ENCODE measurements around the gene KRAS. TPM values are rescaled to one million over a fixed set of nuclear protein-coding genes. Genes with fewer than 3 reads are reported as not detected.
"Not testable (repeated sequence)": the region's sequence is repeated elsewhere in the genome, so short reads cannot be mapped to it uniquely, and the experiment has no call there.

KRAS gene
- total RNA-seq, result 10 to 100 TPM; 17.0 to 19.0 TPM

DNA sequence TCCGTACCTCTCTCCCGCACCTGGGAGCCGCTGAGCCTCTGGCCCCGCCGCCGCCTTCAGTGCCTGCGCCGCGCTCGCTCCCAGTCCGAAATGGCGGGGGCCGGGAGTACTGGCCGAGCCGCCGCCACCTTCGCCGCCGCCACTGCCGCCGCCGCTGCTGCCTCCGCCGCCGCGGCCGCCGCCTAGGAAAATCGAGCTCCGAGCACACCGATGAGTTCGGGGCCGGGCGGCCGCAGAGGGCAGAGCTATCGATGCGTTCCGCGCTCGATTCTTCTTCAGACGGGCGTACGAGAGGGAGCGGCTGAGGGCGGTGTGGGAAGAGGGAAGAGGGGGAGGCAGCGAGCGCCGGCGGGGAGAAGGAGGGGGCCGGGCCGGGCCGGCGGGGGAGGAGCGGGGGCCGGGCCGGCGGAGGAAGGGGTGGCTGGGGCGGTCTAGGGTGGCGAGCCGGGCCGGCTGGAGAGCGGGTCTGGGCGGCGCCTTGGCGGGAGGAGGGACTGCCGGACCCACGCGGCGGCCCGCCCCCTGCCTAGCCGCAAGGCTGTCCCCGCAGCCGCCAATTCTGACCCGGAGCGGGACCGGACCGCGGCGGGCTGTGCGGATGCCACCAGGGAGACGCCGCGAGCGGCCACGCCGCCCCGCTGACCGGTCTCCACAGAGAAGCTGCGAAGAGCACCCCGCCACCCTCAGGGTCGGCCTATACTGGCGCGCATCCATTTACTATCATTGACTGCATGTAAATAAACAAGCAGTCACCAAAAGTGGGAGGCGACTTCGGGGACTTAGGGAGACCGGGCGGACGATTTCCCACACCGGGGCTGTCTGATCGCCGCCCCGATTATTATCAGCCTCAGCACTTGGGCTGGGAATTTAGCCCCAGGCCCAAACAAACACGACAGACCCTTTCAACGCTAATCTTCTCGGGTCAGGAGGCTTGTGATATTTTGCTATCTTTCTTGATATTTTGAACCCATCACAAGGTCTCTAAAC, at the start of gene KRAS:
Gene KRAS (minus strand): TSS at position 186 of the 987 bp plus-strand sequence.
- peaks cover 32% of the 10 kb centered on the region for H3K4me1 Mint-ChIP-seq (ENCODE audit: low read depth)
- peak within 1 kb of the TSS; percentile 94 for H3K27ac Mint-ChIP-seq
- peaks cover 15% of the 10 kb centered on the region for H3K36me3 Mint-ChIP-seq (ENCODE audit: low read depth)
- ChIA-PET POLR2A (interaction anchor here (0.5 to 1.4 kb wide), 7 partner anchors 10 to 137 kb away, joined by 3 to 5 read pairs (median 4); no protein-coding TSS in a partner anchor), CTCF (interaction anchor here (0.6 to 2.5 kb wide), 5 partner anchors 10 to 133 kb away, joined by 3 to 21 read pairs (median 4); no protein-coding TSS in a partner anchor)
- TF ChIP-seq, protein P1, sequence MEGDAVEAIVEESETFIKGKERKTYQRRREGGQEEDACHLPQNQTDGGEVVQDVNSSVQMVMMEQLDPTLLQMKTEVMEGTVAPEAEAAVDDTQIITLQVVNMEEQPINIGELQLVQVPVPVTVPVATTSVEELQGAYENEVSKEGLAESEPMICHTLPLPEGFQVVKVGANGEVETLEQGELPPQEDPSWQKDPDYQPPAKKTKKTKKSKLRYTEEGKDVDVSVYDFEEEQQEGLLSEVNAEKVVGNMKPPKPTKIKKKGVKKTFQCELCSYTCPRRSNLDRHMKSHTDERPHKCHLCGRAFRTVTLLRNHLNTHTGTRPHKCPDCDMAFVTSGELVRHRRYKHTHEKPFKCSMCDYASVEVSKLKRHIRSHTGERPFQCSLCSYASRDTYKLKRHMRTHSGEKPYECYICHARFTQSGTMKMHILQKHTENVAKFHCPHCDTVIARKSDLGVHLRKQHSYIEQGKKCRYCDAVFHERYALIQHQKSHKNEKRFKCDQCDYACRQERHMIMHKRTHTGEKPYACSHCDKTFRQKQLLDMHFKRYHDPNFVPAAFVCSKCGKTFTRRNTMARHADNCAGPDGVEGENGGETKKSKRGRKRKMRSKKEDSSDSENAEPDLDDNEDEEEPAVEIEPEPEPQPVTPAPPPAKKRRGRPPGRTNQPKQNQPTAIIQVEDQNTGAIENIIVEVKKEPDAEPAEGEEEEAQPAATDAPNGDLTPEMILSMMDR (IDR thresholded peaks at IDR 0.05), result no peak
- DNase-seq (peak; percentile 94), ATAC-seq (peak; percentile 92)
- H3K9me3 Mint-ChIP-seq, result no peaks in the 10 kb centered on the region
- intact Hi-C loops (cut with micrococcal nuclease), result no loop called here
- peak within 1 kb of the TSS; percentile 94 for H3K4me3 Mint-ChIP-seq
- H3K27me3 Mint-ChIP-seq, result no peaks in the 10 kb centered on the region

- ChIA-PET CTCF (no interaction called here), POLR2A (no interaction called here)
- Mint-ChIP-seq H3K4me1 (ENCODE audit: low read depth) (peaks cover 13% of the 10 kb centered on the region), H3K4me3 (no peak overlapping the region), H3K9me3 (no peaks in the 10 kb centered on the region), H3K36me3 (ENCODE audit: low read depth) (no peaks in the 10 kb centered on the region), H3K27me3 (no peaks in the 10 kb centered on the region), H3K27ac (no peak overlapping the region)
- intact Hi-C loops (cut with micrococcal nuclease), result no loop called here
- TF ChIP-seq, protein P1 (IDR thresholded peaks at IDR 0.05), result no peak
- no peak for DNase-seq
- no peak for ATAC-seq
Observed at GRCh38 chr12:25296381-25296780, 45.7 kb upstream of the KRAS start.

GRCh38 chr12:25295361-25295760, 44.6 kb upstream of the KRAS start:
- Mint-ChIP-seq H3K9me3 (no peaks in the 10 kb centered on the region), H3K27me3 (no peaks in the 10 kb centered on the region), H3K4me3 (no peak overlapping the region), H3K27ac (no peak overlapping the region), H3K36me3 (ENCODE audit: low read depth) (no peaks in the 10 kb centered on the region), H3K4me1 (ENCODE audit: low read depth) (peaks cover 13% of the 10 kb centered on the region)
- intact Hi-C loops (cut with micrococcal nuclease), result no loop called here
- ATAC-seq (no peak), DNase-seq (no peak)
- ChIA-PET POLR2A (interaction anchor here (0.6 kb wide), 1 partner anchor 256 kb away, joined by 3 read pairs; no protein-coding TSS in a partner anchor), CTCF (interaction anchor here (0.6 to 2.1 kb wide), 2 partner anchors 81 to 92 kb away, joined by 3 to 10 read pairs; no protein-coding TSS in a partner anchor)
- TF ChIP-seq, protein P1 (IDR thresholded peaks at IDR 0.05), result no peak

GRCh38 chr12:25293653-25294052, 42.9 kb upstream of the KRAS start:
- ATAC-seq (no peak), DNase-seq (no peak)
- Mint-ChIP-seq H3K9me3 (peaks cover 5% of the 10 kb centered on the region), H3K27me3 (no peaks in the 10 kb centered on the region), H3K36me3 (ENCODE audit: low read depth) (no peaks in the 10 kb centered on the region), H3K27ac (no peak overlapping the region), H3K4me1 (ENCODE audit: low read depth) (peaks cover 13% of the 10 kb centered on the region), H3K4me3 (no peak overlapping the region)
- CTCF ChIA-PET, result interaction anchor here (1.2 to 2.1 kb wide), 3 partner anchors 52 to 99 kb away, joined by 3 to 10 read pairs (median 4); partner anchors contain the start of genes DNAI7 and ETFRF1
- TF ChIP-seq, protein P1 (IDR thresholded peaks at IDR 0.05), result no peak
- POLR2A ChIA-PET, result no interaction called here
- intact Hi-C loops (cut with micrococcal nuclease), result no loop called here

DNA sequence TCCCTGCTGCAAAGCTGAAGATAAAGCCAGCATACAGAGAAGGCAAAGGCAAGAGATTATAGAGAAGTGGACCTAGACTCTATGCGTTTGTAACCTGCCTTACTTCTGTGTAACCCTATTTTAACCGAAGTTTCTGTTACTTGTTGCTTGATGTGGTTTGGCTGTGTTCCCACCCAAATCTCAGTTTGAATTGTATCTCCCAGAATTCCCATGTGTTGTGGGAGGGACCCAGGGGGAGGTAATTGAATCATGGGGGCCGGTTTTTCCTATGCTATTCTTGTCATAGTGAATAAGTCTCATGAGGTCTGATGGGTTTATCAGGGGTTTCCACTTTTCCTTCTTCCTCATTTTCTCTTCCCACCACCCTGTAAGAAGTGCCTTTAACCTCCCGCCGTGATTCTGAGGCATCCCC, 42.1 kb upstream of the KRAS start:
- ATAC-seq; H3K36me3 Mint-ChIP-seq (ENCODE audit: low read depth); H3K9me3 Mint-ChIP-seq; H3K27me3 Mint-ChIP-seq; intact Hi-C loops (cut with micrococcal nuclease); H3K4me3 Mint-ChIP-seq; H3K27ac Mint-ChIP-seq; POLR2A ChIA-PET: not testable (repeated sequence)
- H3K4me1 Mint-ChIP-seq (ENCODE audit: low read depth), result peaks cover 13% of the 10 kb centered on the region
- DNase-seq, result peak; percentile 43
- CTCF ChIA-PET, result interaction anchor here (1.3 to 1.4 kb wide), 2 partner anchors 9 to 51 kb away, joined by 4 to 5 read pairs; no protein-coding TSS in a partner anchor

Data from activated CD8-positive, alpha-beta T cell treated with anti-CD3 and anti-CD28 coated beads for 36 hours (primary cell).